Measurements from ENCODE around the gene JPH2.

Gene JPH2

DNA sequence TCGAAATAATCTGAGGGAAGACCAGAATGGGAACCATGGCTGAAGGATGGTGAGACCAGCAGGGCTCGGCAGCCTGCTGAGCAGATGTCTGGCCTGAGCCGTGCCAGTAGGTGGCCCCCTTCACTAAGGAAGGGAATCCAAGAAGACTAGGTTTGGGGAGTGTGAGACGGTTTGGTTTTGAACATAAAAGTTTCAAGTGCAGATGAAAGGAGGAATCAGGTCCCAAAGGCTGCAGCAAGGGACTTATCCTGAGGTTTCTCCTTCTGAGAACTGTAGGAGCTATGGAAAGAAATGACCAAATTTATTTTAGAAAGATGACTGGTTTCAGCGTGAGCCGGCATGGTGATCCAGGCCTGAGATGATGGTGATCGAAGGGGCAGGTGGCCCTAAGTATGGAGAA lies 28.1 kb upstream of the JPH2 start:
- no peak overlapping the region for H3K27ac ChIP-seq
- no peak overlapping the region for H3K4me3 ChIP-seq

- Histone ChIP-seq H3K27ac (no peak overlapping the region), H3K4me3 (no peak overlapping the region)
These were observed 25.8 kb upstream of the JPH2 start for GRCh38 chr20:44212792-44213191.

- H3K4me3 ChIP-seq = peak overlapping the region; percentile 74 to 95 (median 85)
- H3K27ac ChIP-seq = peak overlapping the region; percentile 10 to 100 (median 89)
These were observed 24.4 kb upstream of the JPH2 start for GRCh38 chr20:44211177-44212039.

DNA sequence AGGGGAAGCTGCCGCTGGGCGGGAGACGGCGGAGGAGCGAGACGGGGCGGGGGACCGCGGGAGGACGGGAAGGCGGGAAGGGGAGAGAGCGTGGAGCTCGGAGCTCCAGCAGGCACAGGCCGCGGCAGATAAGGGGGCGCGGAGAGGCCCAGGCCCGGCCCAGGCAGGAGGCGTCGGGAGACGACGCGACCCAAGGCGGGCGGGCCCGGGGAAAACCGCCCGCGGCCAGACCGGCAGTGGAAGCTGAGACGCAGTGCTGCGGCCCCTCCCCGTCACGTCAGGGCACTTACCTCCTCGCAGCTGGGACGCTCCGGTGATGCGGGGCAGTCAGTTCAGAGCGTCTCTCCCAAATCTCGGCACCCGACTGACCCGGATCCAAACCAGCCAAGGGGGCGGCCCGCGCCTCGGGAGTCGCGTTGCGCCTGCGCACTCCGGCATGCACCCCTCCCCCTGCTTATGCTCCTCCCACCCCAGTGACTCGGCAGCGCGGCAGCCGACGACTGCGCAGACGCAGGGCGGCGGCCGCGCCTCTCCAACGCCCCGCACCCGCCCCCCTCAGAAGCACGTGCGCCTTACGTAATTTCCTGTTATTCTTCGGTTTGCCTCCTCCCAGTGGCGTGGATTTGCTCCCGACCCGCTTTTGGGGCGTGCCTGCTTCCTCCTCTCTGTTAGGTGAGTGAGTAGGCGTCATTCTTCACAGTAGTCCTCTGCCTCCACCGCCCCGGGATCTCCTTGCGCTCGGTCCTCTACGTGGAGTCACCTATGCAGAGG lies 23.6 kb upstream of the JPH2 start, which contains the start of gene OSER1:
OSER1 (minus strand) TSS at position 366 of the 771 bp plus-strand sequence. CDS start 3,814 bp downstream, outside the sequence.
- Histone ChIP-seq H3K4me3 (peak within 1 kb of the TSS; percentile 74 to 95 (median 85)), H3K27ac (peak within 1 kb of the TSS; percentile 69 to 100 (median 95))

GRCh38 chr20:44209686-44210405 lies 22.9 kb upstream of the JPH2 start:
- peak overlapping the region; percentile 74 to 95 (median 85) for H3K4me3 ChIP-seq
- H3K27ac ChIP-seq = peak overlapping the region; percentile 69 to 100 (median 95)

- H3K27ac ChIP-seq = peak overlapping the region in 6 of 21 experiments; percentile 10 to 98 (median 74)
- peak overlapping the region in 5 of 7 experiments; percentile 74 to 95 (median 75) for H3K4me3 ChIP-seq
These were observed 21.8 kb upstream of the JPH2 start for GRCh38 chr20:44208770-44209169.

GRCh38 chr20:44208165-44208564 lies 21.2 kb upstream of the JPH2 start:
- Histone ChIP-seq H3K27ac (no peak overlapping the region), H3K4me3 (peak overlapping the region in 2 of 7 experiments; percentile 74 to 75)

DNA sequence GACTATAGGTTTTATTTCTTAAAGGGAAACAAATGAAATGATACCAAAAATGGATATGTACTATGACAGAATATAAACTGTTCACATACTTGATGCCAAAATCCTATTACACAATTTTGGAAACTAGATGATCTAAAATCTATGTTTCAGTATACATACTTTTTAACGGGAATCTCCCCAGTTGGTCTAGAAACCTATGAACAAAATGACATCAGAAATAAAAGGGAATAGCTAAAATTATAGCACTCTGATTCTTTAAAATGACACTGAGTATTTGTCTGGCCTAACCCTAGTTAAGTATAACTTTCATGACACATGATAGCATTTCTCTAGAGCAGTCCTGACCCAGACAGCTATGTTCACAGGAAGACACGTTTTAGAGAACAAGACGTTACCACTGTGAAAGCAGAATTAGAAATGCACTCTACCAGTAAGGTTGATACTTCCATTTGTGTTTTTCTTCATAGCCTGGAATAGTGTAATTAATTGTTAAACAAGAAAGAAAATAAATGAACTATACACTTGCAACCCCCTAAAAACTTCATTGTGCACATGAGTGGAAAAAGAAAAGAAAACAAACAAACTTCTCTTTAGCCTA lies 20.2 kb upstream of the JPH2 start:
- no peak overlapping the region for H3K27ac ChIP-seq

DNA sequence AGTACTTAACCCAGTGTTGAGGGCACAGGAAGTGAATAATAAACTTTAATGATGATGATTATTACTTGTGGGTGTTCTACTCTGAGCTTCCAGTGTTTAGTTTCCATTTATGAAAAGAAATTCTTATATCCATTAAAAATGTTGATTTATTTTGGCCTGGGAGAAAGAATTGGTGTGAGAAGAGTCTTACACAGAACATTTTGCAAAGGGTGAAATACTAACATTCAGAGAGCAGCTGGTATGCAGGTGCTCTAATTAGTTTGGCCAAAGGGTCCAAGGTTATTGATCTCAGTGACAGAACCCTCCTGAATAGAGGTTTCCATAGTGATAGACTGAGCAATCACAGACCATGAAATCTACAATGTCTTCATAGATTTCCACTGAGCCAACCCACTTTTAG lies 19.1 kb upstream of the JPH2 start:
- Histone ChIP-seq H3K4me3 (no peak overlapping the region), H3K27ac (no peak overlapping the region)

More for the DNA sequence above, 20.2 kb upstream of the JPH2 start:
- H3K4me3 ChIP-seq = no peak overlapping the region

- H3K4me3 ChIP-seq = no peak overlapping the region
- H3K27ac ChIP-seq = peak overlapping the region in 7 of 21 experiments; percentile 18 to 74 (median 57)
These were observed 17.8 kb upstream of the JPH2 start for GRCh38 chr20:44204832-44205215.

- H3K27ac ChIP-seq = peak overlapping the region in 11 of 21 experiments; percentile 4 to 74 (median 48)
- H3K4me3 ChIP-seq = no peak overlapping the region
These were observed 17.3 kb upstream of the JPH2 start for GRCh38 chr20:44204156-44204831.

DNA sequence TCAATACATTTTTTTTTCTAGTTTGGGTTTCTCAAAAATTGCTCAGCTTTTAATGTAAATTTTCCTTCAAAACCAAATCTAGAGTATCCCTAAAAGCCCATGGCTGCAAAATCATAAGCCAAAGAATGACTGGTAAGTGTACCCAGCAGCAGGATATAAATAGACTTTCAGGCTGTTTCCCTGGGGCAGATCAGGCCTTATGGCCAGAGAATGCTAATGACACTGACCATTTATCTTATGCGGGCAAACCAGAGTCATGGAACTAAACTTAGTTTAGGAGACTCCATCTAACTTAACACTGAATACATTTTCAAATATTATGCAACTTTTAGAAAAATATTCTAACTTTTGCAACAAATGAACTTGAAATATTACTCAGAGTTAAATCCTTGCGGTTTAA lies 16.2 kb upstream of the JPH2 start:
- Histone ChIP-seq H3K4me3 (no peak overlapping the region), H3K27ac (peak overlapping the region in 3 of 21 experiments; percentile 0 to 49 (median 27))

GRCh38 chr20:44200983-44201382 lies 14.0 kb upstream of the JPH2 start:
- Histone ChIP-seq H3K4me3 (no peak overlapping the region), H3K27ac (no peak overlapping the region)

- Histone ChIP-seq H3K4me3 (no peak overlapping the region), H3K27ac (no peak overlapping the region)
These were observed 13.4 kb upstream of the JPH2 start for GRCh38 chr20:44200371-44200770.

- Histone ChIP-seq H3K27ac (no peak overlapping the region), H3K4me3 (no peak overlapping the region)
These were observed 12.9 kb upstream of the JPH2 start for GRCh38 chr20:44199877-44200276.

GRCh38 chr20:44198872-44199271 lies 11.9 kb upstream of the JPH2 start:
- no peak overlapping the region for H3K4me3 ChIP-seq
- H3K27ac ChIP-seq = no peak overlapping the region

DNA sequence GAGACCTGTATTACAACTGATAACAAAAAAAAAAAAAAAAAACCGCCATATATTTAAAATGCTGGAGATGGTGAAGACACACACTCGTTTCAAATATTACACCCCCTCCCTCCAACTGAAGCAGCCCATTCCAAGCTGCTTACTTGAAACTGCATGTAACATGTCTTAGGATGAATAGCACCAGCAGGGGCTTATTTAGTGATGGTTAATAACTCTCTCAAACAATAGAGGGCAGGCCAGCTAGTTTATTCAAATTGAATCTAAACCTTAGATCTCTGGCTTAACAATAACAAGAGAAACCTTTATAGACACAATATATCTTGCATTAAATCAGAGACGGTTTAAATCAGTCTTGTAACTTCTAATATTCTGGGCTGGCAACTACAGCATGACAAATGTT lies 9.3 kb upstream of the JPH2 start:
- H3K27ac ChIP-seq = no peak overlapping the region
- no peak overlapping the region for H3K4me3 ChIP-seq

- H3K27ac ChIP-seq = no peak overlapping the region
- H3K4me3 ChIP-seq = no peak overlapping the region
These were observed 8.6 kb upstream of the JPH2 start for GRCh38 chr20:44195605-44196004.

GRCh38 chr20:44193801-44194200 lies 6.8 kb upstream of the JPH2 start:
- H3K4me3 ChIP-seq = no peak overlapping the region
- H3K27ac ChIP-seq = no peak overlapping the region

All from skin epidermis (tissue), 12 donors.